ENCODE results near the gene TMEM184A.
"Not testable (repeated sequence)": the region's sequence is repeated elsewhere in the genome, so short reads cannot be mapped to it uniquely, and the experiment has no call there.

Gene TMEM184A

DNA sequence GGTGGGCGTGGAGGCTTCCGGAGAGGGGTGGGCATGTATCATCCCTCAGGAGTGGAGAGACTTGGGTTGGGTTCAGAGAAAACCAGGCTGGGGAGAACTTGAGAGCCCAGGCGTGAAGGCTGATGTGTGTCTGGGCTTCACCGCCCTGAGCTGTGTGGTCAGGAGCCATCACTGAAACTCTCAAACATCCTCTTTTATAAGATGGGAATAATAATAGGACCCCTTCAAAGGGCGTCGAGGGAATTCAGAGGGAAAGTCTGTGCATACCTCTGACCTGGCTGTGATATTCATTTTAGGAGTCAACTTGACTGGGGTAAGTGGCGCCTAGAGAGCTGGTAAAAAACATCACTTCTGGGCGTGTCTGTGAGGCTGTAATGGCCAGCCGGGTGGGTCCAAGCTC, 34.9 kb upstream of the TMEM184A start:
- FAIRE-seq (no peak), DNase-seq (ENCODE audit: low spot score) (no peak)

DNA sequence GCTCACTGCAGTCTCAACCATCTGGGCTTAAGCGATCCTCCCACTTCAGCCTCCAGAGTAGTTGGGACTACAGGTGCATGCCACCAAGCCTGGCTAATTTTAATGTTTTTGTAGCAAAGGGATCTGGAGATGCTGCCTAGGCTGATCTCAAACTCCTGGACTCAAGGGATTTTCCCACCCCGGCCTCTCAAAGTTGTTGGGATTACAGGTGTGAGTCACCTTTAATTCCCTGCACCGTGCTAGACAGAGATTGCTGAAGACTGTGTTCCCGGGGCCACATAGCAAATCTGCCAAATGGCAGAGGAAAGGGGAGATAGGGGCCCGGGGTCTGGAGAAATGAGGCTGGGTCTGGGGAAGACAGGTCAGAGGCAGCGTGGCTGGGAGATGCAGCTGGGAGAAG, 34.5 kb upstream of the TMEM184A start:
- FAIRE-seq (no peak), DNase-seq (ENCODE audit: low spot score) (no peak)

DNA sequence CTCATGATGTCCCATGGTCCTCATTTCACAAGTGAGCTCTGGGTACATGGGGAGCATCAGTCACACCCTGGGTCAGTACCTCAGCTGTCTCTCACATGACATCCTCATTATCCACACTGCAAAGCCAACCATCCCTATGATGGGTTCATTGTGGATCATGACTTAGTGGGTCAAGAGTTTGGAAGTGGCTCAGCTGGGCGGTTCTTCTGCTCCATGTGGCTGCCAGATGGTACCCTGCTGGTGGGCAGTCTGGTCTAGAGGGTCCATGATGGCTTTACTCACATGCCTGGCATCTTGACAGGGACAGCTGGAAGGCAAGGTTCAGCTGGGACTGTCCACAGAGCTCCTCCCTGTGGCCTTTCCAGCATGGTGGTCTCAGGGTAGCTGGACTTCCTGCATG, 33.0 kb upstream of the TMEM184A start:
- FAIRE-seq: no peak
- no peak for DNase-seq (ENCODE audit: low spot score)

DNA sequence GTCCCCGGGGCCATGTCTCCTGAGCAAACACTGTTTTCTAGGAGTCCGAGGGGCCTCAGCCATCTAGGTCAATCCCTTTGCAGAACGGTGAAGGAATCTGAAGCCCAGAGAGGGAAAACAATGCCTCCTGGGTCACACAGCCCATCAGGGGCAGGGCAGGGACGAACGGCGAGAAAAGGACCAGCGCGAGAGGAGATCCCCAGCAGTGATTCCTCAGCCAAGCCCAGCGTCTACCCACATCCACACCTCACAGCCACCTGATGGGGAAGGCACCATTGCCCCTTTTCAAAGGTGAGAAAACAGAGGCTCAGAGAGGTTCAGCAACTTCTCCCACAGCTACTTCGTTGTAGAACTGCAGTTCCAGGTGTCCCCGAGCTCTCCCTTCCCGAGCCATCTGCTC, 31.7 kb upstream of the TMEM184A start:
- no peak for FAIRE-seq
- no peak for DNase-seq (ENCODE audit: low spot score)

DNA sequence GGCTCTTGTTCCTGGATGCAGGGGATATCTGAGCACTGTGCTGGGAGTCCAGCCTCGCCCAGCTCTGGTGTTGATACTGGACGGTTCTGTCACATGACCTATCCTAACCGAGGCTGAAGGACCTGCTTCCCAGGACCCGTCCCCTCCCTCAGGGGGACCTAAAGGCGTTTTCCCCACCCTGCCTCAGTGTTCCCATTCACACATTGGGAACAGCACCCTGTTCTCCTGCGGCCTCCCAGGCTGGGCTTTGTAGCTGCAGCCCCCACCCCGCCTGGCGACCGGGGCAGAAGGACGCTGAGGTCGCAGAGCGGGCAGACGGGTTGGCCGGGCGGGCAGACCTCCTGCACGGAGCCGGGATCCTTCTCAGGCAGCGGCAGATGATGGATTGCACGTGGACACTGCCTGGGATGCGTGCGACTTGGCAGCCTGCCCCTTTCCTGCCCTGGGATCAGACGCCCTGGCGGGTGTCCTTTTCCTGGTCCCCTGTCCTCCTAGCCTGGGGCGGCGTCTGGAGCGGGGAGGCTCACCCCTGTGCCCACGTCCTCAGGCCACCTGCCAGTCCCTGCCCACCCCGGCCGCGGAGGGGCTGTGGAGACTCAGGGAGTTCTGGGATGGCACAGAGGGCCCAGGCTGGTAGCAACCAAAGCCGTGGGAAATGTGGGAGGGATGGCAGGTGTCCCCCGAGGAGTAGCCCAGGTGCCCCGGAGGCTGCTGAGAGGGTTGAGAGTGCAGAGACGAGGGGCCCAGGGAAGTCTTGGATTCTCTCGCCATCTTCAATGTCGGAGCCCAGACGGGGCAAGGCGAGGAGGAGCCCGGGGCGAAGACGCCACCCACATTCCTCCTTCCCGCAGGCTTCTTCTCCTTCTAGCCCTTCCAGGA, 31.1 kb upstream of the TMEM184A start:
- DNase-seq (ENCODE audit: low spot score) (no peak), FAIRE-seq (no peak)

DNA sequence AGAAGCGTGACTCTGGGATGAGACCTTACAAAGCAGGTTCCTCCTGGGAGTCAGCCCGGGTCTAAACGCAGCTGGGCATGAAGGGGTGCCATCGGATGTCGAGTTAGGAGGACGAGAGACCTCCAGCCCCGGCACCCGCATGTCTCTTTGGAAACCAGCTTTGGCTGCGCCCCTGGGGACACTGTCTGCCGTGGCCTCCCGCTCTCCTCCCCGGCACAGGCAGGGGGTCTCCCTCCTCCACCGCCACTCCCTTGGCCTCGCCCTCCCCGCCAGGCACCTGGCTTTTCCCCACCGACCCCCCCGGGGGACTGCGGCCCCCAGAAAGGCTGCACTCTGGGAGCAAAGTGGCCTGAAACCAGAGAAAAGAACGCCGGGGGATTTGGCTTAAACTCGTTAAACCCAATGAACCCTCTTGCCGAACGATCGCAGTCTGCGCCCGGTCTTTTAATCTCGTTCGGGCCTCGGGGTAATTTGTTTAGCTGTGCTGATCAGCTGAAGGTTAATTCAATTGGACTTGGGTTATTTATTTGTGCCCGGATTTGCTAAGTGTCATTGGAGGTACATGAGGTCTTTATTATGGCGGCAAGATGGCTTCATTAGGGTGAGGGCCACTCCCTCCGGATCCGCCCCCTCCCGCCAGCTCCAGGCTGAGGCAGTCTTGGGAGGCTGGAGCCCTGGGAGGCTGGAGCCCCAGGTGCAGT, 30.3 kb upstream of the TMEM184A start:
- DNase-seq (ENCODE audit: low spot score): no peak

DNA sequence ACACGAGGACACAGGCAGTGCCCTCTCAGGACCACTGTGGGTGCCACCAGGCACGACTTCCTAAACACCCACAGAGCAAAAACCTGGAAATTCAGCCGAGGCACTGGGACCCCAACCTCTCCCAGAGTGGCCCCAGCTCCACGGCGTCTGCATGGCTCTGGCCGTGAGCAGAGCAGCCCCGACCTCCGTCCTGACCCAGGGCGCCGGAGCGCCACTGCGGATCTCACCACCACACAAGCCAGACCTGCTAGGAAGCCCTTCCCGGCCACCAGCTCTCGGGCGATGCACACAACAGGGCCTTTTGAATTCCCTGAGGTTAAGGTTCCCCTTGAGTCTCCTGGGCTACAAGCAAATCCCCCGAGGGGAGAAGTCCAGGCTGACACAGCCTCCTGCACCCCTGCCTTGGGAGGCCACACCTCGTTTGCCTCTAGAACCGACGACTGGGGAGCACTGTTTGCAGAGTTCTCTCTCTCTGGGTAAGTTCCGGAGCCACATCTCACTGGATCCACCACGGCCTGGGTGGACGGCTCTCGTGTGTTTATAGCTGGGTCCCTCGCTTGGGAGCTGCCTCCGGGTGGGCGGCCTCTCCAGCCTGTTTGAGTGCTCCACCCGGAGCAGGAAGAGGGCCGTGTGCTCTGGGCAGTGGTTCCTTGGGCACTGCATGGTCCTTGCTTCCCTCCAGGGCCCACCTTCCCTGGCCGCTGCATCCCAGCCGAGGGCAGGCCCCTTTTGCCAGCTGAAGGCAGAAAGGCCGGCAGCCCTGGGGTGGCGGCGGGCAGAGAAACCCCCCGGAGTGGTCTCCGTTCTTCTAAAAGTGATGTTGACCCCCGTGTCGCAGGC, 29.4 kb upstream of the TMEM184A start:
- FAIRE-seq (no peak), DNase-seq (ENCODE audit: low spot score) (no peak)

More for the DNA sequence above, 30.3 kb upstream of the TMEM184A start:
- FAIRE-seq: no peak

DNA sequence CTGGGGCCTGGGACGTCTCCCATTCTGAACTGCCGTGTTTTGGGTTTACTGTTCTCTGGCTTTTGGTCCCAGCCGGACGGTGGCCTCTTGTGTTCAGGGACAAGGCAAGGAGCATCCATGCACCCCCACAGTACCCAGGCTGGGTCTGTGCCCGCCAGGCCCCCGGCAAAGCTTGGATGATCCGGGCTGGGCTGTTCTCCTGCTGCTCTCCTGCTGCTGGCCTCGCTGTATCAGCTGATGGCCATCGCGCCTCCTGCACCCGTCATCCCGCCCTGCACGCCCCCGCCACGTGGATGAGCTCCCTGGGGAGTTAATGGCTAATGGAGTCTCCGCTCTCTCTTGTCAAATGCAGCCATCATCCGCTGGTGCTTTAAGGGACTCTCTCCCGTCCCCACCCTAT, 28.7 kb upstream of the TMEM184A start:
- FAIRE-seq: no peak
- DNase-seq (ENCODE audit: low spot score): no peak

DNA sequence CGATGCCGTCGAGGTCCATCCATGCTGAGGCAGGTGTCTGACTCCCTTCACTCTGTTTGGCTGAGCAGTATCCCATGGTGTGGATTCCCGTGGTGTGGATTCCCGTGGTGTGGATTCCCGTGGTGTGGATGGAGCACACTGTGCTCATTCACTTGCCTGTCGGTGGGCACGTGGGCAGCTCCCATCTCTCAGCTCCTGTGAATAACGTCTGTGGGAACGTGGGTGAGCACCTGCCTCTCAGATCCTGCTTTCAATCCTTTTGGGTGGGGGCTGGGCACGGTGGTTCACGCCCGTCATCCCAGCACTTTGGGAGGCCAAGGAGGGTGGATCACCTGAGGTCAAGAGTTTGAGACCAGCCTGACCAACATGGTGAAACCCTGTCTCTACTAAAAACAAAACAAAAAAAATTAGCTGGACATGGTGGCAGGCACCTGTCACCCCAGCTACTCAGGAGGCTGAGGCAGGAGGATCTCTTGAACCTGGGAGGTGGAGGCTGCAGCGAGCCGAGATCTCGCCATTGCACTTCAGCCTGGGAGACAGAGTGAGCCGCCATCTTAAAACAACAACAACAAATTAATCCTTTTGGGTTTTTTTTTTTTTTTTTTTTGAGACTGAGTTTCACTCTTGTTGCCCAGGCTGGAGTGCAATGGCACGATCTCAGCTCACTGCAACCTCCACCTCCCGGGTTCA, 27.4 kb upstream of the TMEM184A start:
- not testable (repeated sequence) for FAIRE-seq; DNase-seq (ENCODE audit: low spot score)

DNA sequence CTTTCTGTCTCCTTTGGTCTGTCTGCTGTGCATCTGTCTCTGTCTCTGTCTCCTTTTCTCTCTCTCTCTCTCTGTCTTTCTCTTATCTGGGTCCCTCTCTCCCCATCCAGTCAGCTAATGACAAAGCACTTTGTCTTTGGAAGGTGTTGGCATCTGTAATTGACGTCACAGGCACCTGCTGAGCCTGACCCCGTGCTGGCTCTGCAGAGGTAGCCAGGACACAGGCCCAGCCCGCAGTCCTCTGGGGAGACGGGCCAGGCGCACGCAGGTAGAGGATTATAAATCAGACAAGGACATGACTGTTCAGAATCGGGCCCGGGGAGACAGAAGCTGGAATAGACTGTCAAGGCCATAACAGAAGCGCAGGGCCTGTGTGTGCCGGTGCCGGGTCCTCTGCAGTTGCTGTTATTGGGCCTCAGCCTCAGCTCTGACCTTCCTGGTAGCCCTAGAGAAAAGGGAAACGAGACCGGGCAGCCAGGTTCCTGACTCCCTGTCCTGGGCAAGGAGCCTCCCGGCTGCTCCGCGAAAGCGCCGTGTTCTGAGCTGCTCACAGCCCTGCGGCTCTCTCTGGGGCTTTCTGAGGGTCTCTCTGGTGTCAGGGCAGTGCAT, 24.5 kb upstream of the TMEM184A start:
- FAIRE-seq (no peak), DNase-seq (ENCODE audit: low spot score) (no peak)

DNA sequence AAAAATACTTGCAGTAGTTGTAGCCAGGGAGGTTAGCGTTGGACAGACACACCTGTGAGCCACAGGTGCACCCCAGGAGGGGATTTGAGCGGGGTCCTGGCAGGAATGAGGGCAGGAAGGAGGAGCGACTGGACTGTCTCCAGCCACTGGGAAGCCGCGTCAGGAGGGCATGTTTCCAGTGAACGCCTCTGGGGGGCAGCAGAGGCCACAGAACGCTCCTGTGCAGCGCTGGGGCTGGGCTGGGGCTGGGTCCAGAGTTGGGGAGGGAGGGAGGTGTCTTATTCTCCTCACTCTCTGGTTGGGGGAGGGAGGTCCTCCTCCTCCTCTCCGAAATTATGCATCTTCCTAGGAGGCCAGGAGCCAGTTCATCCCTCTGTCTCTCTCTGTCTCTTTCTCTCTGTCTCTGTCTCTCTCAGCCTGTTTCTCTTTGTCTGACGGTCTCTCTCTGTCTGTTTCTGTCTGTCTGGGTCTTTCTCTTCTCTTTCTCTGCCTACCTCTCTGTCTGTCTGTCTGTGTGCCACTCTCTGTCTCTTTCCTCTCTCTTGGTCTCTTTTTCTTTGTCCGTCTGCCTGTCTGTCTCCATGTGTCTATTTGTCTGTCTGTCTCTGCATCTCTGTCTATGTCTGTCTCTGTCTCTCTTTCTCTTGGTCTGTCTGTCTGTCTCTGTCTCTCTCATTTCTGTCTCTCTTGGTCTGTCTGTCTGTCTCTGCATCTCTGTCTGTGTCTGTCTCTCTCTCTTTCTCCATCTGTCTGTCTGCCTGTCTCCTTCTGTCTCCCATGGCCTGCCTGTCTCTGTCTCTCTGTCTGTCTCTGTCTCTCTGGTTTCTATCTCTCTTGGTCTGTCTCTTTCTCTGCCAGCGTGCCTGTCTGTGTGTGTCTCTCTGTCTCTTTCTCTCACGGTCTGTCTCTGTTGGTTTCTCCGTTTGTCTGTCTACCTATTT, 23.7 kb upstream of the TMEM184A start:
- DNase-seq (ENCODE audit: low spot score) (peak; percentile 37), FAIRE-seq (no peak)

DNA sequence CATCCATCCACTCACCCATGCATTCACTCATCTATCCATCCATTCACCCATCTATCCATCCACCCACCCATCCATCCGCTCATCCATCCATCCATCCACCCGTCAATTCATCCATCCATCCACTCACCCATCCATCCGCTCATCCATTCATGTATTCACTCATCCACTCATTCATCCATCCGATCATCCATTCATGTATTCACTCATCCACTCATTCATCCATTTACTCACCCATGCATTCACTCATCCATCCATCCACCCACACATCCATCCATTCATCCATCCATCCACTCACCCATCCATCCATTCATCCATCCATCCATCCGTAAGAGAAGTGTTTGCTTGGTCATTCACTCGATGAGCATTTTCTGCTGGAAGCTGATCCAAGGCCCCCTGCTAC, 22.5 kb upstream of the TMEM184A start:
- DNase-seq (ENCODE audit: low spot score) (no peak), FAIRE-seq (no peak)

DNA sequence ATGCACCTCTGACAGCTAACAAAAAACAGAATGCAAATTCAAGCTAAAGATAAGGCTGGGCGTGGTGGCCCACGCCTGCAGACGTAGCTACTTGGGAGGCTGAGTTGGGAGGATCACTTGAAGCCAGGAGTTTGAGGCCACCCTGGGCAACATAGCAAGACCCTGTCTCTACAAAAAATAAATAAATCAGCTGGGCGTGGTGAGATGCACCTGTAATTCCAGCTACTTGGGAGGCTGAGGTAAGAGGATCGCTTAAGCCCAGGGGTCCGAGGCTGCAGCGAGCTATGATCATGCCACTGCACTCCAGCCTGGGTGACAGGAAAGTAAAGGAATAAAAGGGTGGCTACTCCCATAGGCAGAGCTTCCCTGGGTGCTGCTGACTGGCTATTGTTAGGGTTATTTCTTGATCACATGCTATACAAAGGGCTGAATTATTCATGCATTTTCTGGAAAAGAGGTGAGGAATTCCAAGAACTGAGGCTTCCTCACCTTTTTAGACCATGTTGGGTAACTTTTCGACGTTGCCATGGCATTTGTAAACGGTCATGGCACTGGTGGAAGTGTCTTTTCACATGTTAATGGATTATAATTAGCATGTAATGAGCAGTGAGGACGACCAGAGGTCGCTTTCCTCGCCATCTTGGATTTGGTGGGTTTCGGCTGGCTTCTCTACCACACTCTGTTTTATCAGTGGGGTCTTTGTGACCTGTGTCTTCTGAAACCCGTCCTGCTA, 20.7 kb upstream of the TMEM184A start:
- no peak for FAIRE-seq
- DNase-seq (ENCODE audit: low spot score): no peak

DNA sequence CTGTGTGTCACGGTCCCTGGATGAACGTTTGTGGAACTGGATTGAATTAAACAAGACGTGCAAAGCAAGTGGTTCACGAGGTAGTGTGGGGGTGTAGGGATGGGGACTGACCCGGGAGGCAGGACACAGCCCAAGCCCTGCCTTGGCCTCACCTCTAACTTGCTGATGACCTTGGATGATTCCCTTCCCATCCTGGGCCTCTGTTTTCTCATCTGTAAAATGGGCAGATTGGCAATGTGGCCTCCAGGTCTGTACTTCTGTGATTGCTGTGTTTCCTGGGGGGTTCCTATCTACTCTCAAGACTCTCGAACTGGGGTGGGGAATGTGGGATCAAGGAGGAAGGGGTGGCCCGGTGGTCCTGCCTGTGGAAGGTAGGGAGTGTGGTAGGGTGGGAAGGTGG, 19.8 kb upstream of the TMEM184A start:
- FAIRE-seq: no peak
- DNase-seq (ENCODE audit: low spot score): no peak

DNA sequence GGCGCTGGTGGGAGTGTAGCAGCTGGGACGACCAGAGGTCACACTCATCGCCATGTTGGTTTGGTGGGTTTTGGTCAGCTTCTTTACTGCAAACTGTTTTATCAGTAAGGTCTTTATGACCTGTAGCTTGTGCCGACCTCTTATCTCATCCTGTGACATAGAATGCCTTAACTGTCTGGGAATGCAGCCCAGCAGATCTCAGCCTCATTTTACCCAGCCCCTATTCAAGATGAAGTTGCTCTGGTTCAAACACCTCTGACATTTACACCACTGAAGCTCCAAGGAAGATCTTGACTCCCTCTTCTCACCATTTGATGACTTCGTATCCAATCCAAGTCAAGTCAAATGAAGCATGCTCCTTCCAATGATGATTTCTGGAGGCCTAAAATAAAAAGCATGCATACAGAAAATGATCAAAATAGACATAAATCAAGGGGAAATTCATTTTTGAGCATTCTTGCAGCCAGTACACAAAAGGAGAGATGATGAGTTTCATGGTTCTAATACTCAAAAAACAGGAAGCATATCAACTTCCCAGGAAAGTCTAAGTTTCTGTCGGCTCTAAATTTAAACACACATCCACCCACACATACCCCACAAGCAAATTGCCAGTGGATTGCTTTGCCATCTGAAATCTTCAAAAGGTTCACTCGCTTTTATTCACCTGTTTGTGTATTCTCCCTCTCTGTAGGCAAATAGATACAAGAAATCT, 16.3 kb upstream of the TMEM184A start:
- DNase-seq (ENCODE audit: low spot score) (no peak), FAIRE-seq (no peak)

DNA sequence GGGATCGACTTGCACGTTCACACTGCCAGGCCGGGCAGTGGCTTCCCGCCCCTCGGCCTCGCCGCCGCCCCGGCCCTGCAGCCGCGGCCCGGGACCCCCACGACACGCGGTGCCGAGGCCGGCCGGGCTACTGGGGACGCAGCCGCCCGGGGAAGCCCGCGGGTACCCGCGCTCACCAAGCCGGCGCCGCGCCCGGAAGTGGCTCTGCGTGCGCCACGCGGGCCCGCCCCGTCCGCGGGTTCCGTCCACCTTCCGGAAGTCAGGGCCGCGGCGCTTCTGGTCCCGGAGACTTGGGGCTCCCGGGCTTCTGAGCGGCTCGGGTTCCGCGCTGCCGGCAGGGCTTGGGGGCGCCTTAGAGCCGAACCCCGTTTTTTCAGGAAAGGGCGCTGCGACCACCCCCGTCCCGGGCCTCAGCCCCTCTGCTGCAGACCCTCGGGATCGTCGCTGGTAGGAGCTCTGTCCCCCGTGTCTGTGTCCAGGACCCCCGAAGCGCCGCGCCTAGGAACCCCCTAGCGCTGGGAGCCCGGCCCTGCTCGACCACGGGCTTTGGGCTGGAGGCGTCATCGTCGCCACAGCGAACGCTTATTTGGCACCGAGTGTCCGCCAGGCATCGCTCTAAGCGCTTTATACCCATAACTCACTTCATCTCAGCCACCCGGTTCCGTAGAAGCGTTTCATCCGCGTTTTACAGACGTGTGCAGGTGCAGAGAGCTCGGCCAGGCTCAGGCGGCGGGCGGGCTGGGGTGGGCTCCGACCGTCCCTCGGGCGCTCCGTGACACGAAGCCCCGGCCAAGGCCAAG, 14.0 kb upstream of the TMEM184A start, which contains the start of gene PSMG3:
Gene PSMG3, minus strand, starts transcription at position 200 of the 800 bp plus-strand sequence. CDS start 693 bp downstream, outside the sequence.
- FAIRE-seq: no peak
- DNase-seq (ENCODE audit: low spot score): peak; percentile 66

DNA sequence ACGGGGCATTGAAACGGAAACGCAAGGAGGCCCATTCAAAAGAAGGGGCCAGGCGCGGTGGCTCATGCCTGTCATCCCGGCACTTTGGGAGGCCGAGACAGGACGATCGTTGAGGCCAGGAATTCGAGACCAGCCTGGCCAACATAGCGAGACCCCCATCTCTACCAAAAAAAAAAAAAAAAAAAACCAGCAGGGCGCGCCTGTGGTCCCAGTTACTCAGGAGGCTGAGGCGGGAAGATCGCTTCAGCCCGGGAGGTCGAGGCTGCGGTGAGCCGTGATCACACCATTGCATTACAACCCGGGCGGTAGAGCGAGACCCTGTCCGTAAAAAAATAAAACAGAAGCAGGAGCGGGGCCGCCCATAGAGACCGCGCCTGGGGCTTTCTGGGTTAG, 13.4 kb upstream of the TMEM184A start:
- FAIRE-seq: no peak
- no peak for DNase-seq (ENCODE audit: low spot score)
